ENCODE results near the gene EFCC1. TPM values are rescaled to one million over a fixed set of nuclear protein-coding genes. Genes with fewer than 3 reads are reported as not detected.

The EFCC1 gene
- polyA plus RNA-seq, 1 donor (not counting 4 experiments of a cell fraction or from before 2014, with no cell fraction given): not detected

DNA sequence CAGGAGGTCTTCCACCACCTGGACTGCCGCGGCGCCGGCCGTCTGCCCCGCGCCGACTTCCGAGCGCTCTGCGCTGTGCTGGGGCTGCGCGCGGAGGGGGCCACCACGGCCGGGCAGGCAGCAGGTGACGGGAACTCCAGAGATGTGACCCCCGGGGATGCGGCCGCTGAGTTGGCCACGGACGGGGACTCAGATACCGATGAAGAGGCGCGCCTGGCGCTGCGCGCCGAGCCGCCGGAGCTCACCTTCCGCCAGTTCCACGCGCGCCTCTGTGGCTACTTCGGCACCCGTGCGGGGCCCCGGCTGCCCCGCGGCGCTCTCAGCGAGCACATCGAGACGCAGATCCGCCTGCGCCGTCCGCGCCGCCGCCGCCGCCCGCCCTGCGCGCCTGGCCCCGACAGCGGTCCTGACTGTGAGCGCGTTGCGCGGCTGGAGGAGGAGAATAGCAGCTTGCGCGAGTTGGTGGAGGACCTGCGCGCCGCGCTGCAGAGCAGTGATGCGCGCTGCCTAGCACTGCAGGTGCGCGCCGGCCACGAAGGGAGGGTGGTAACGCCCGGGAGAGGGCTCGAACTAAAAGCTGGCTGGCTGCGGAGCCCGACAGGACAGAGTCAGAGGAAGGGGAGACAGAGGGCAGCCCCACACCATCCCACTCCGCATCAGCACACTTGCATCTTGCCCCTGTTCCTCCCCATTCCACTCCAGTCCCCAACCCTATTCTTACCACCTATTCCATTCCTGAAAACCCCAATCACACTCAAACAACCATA, 885 bp downstream of the EFCC1 start:
- DNase-seq (ENCODE audit: low read depth, low spot score) (no peak), FAIRE-seq (no peak)
- Histone ChIP-seq H4K20me1 (ENCODE audit: control insufficient read depth, extremely low read depth, insufficient read depth, low read length) (no peaks in the 10 kb centered on the region), H3K79me2 (ENCODE audit: control insufficient read depth, insufficient read depth, low read length) (no peaks in the 10 kb centered on the region), H3K27ac (ENCODE audit: control insufficient read depth, insufficient read depth, low read length) (no peak overlapping the region), H3K4me3 (ENCODE audit: control insufficient read depth in 2 of 3, extremely low read depth in 1 of 3, insufficient read depth in 2 of 3, low read depth in 1 of 3, low read length in 3 of 3) (no peak overlapping the region), H3K9me1 (ENCODE audit: control insufficient read depth, extremely low read depth, insufficient read depth, low read length) (no peaks in the 10 kb centered on the region), H3K9ac (ENCODE audit: control insufficient read depth, extremely low read depth, insufficient read depth, low read length) (no peak overlapping the region), H3K4me2 (ENCODE audit: control insufficient read depth, extremely low read depth, insufficient read depth, low read depth, low read length) (no peak overlapping the region), H2AFZ (ENCODE audit: control insufficient read depth, low read length) (no peak overlapping the region), H3K36me3 (ENCODE audit: control insufficient read depth in 2 of 2, extremely low read depth in 1 of 2, insufficient read depth in 2 of 2, low read length in 2 of 2) (no peaks in the 10 kb centered on the region), H3K4me1 (ENCODE audit: control insufficient read depth, extremely low read depth, insufficient read depth, low read length) (no peaks in the 10 kb centered on the region), H3K9me3 (ENCODE audit: control insufficient read depth, low read depth, low read length) (no peaks in the 10 kb centered on the region), H3K27me3 (ENCODE audit: control insufficient read depth, extremely low read depth, insufficient read depth, low read length) (peaks cover 64% of the 10 kb centered on the region)
- dilution Hi-C loops (cut with MboI; ENCODE audit: extremely low pct_ligation_motif_present, low sequenced_read_pairs): no loop called here
- no peak for TF ChIP-seq EZH2 (IDR thresholded peaks at IDR 0.05; ENCODE audit: low read length)
- TF ChIP-seq, protein P1, sequence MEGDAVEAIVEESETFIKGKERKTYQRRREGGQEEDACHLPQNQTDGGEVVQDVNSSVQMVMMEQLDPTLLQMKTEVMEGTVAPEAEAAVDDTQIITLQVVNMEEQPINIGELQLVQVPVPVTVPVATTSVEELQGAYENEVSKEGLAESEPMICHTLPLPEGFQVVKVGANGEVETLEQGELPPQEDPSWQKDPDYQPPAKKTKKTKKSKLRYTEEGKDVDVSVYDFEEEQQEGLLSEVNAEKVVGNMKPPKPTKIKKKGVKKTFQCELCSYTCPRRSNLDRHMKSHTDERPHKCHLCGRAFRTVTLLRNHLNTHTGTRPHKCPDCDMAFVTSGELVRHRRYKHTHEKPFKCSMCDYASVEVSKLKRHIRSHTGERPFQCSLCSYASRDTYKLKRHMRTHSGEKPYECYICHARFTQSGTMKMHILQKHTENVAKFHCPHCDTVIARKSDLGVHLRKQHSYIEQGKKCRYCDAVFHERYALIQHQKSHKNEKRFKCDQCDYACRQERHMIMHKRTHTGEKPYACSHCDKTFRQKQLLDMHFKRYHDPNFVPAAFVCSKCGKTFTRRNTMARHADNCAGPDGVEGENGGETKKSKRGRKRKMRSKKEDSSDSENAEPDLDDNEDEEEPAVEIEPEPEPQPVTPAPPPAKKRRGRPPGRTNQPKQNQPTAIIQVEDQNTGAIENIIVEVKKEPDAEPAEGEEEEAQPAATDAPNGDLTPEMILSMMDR (optimal IDR thresholded peaks at IDR 0.05 in 1 of 3, IDR thresholded peaks at IDR 0.05 in 1 of 3, conservative IDR thresholded peaks at IDR 0.05 in 1 of 3; ENCODE audit: extremely low read depth in 1 of 3, insufficient read depth in 2 of 3, low read length in 3 of 3): no peak

DNA sequence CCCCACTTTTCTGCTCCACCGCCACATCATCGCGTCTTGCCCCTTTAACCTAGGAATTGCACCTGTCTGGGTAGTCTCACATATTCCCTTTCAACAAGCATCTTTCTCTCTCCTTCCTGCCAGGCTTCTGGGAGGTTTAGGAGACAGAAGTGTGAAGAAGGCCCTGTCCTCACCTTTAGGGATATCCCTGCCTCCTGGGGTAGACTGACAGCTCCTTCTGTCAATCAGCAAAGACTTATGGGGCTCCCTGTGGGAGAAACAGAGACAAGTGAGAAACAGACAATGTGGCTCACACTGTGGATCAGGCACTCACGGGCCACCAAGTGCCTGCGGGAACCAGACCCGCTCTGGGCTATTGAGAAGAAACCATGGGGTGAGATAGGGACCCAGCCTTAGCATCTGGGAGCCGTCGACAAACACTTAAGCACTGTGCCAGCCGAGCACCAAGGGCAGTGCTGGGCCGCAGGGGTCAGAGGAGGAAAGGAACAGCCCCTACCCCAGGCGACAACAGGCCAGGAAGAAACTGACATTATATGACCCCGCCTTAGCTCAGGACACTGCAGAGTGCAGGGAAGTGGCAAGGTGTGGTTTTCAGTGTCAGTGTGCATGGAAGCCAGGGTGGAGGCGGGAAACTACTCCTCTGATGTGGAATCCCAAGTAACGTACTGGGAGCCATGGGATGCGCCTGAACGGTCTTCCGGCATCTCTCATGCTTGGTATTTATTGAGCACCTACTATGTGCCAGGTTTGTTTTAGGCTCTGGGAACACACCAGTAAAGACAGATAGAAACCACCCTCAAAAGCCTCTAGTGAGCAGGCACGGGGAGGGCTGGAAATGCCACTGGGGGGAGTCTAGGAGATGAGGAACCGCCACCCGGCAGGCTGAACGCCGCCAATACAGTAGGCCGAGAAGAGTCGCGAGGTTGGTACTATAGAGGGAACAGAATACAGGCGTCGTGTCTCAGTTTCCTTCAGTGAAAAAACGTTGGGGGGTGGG, 1.8 kb downstream of the EFCC1 start:
- TF ChIP-seq, protein P1 (optimal IDR thresholded peaks at IDR 0.05 in 1 of 3, IDR thresholded peaks at IDR 0.05 in 1 of 3, conservative IDR thresholded peaks at IDR 0.05 in 1 of 3; ENCODE audit: extremely low read depth in 1 of 3, insufficient read depth in 2 of 3, low read length in 3 of 3): no peak
- TF ChIP-seq EZH2 (IDR thresholded peaks at IDR 0.05; ENCODE audit: low read length): peak; percentile 63
- Histone ChIP-seq H3K9me1 (ENCODE audit: control insufficient read depth, extremely low read depth, insufficient read depth, low read length) (no peaks in the 10 kb centered on the region), H4K20me1 (ENCODE audit: control insufficient read depth, extremely low read depth, insufficient read depth, low read length) (no peaks in the 10 kb centered on the region), H3K9ac (ENCODE audit: control insufficient read depth, extremely low read depth, insufficient read depth, low read length) (no peak overlapping the region), H2AFZ (ENCODE audit: control insufficient read depth, low read length) (no peak overlapping the region), H3K27me3 (ENCODE audit: control insufficient read depth, extremely low read depth, insufficient read depth, low read length) (peaks cover 64% of the 10 kb centered on the region), H3K4me2 (ENCODE audit: control insufficient read depth, extremely low read depth, insufficient read depth, low read depth, low read length) (no peak overlapping the region), H3K27ac (ENCODE audit: control insufficient read depth, insufficient read depth, low read length) (no peak overlapping the region), H3K36me3 (ENCODE audit: control insufficient read depth in 2 of 2, extremely low read depth in 1 of 2, insufficient read depth in 2 of 2, low read length in 2 of 2) (no peaks in the 10 kb centered on the region), H3K79me2 (ENCODE audit: control insufficient read depth, insufficient read depth, low read length) (no peaks in the 10 kb centered on the region), H3K4me3 (ENCODE audit: control insufficient read depth in 2 of 3, extremely low read depth in 1 of 3, insufficient read depth in 2 of 3, low read depth in 1 of 3, low read length in 3 of 3) (no peak overlapping the region), H3K4me1 (ENCODE audit: control insufficient read depth, extremely low read depth, insufficient read depth, low read length) (no peaks in the 10 kb centered on the region), H3K9me3 (ENCODE audit: control insufficient read depth, low read depth, low read length) (no peaks in the 10 kb centered on the region)
- dilution Hi-C loops (cut with MboI; ENCODE audit: extremely low pct_ligation_motif_present, low sequenced_read_pairs): no loop called here
- DNase-seq (ENCODE audit: low read depth, low spot score) (no peak), FAIRE-seq (no peak)
